Left lung (tissue), 10 donors: ENCODE measurements around the gene FHIT. TPM values are rescaled to one million over a fixed set of nuclear protein-coding genes. Genes with fewer than 3 reads are reported as not detected.

Experiments used
- ATAC-seq: fragments of 200-7000 bp; cut with Tn5 transposase; one replicate; pipeline ENCODE4 v1.9.1; 2020; ENCODE audit warnings: moderate library complexity
- DNase-seq, 4 donors: peaks; one replicate each; pipeline ENCODE4 v3.0.0-alpha.2; 2013 to 2020
- H3K27ac ChIP-seq, 2 donors: fragments of 200-600 bp; sonication (generic) in 1 of 2; one replicate each; pipeline versions ENCODE4 v1.5.0 to v1.8.0; 2020 to 2021
- H3K27me3 ChIP-seq, 2 donors: fragments of 200-600 bp; sonication (generic) in 1 of 2; one replicate each; pipeline versions ENCODE4 v1.5.0 to v1.8.0; 2020 to 2021
- H3K36me3 ChIP-seq, 2 donors: fragments of 200-600 bp; sonication (generic) in 1 of 2; one replicate each; pipeline versions ENCODE4 v1.5.0 to v1.8.0; 2020 to 2021
- H3K4me1 ChIP-seq, 2 donors: fragments of 200-600 bp; one replicate each; pipeline ENCODE4 v1.8.0; 2021
- H3K4me3 ChIP-seq, 2 donors: fragments of 200-600 bp; sonication (generic) in 1 of 2; one replicate each; pipeline versions ENCODE4 v1.5.0 to v1.8.0; 2020 to 2021; ENCODE audit warnings: mild to moderate bottlenecking in 1 of 2
- H3K9me3 ChIP-seq, 2 donors: fragments of 200-600 bp; sonication (generic) in 1 of 2; one replicate each; pipeline versions ENCODE4 v1.5.0 to v1.8.0; 2020 to 2021
- intact Hi-C, 2 donors: fragments of 100-400 bp; cut with DNase I; formaldehyde crosslinking; loops; one replicate each; pipeline versions ENCODE4 v1.11.2 to v1.14.2; 2022
- polyA plus RNA-seq, 6 donors: library from polyadenylated mRNA; unstranded; fragments of 120-200 nt; gene quantifications; one replicate each; pipeline ENCODE4 v1.2.1, GENCODE V29; 2013; ENCODE audit not compliant: insufficient read length in 6 of 6
- total RNA-seq, 2 donors: library from RNA; stranded (reverse); fragmentation: NEBNext Ultra II Directional; extraction: Animal tissue kit (Norgen Biotek cat#: 25700); gene quantifications; one replicate each; pipeline ENCODE4 v1.2.1, GENCODE V29; 2021
- TF ChIP-seq, protein P1 (sequence below), 2 donors: fragments of 200-600 bp; sonication (generic) in 1 of 2; IDR thresholded peaks; one replicate each; pipeline versions ENCODE4 v1.5.0 to v1.8.0; 2021; ENCODE audit warnings: antibody characterized with exemption in 2 of 2
- donor health status: DM: no; HTN: yes; CAD: no.
- donor health status: DM: no; HTN: no; CAD: no.

FHIT gene
- total and polyA plus RNA-seq, 8 donors: 8.5 to 16.3 (median 9.7) TPM

DNA sequence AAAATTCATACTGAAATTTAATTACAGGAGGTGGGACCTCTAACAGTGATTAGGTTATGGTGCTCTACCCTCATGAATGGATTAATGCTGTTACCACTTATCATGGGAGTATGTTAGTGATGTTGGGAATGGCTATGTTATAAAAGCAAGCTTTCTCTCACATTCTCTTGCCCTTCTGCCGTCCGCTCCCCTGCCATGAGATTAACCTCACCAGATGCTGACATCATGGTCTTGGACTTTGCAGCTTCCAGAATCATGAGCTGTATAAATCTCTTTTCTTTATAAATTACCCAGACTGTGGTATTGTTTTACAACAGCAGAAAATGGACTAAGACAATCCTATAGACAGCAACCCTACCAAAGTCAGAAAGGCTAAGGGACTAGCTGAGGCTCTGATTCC lies 884.8 kb downstream of the FHIT start:
- ATAC-seq: no peak
- no peaks in the 10 kb centered on the region for H3K4me1 ChIP-seq
- no peak for DNase-seq
- intact Hi-C loops: no loop called here
- H3K27ac ChIP-seq: no peak overlapping the region
- H3K9me3 ChIP-seq: no peaks in the 10 kb centered on the region
- no peaks in the 10 kb centered on the region for H3K27me3 ChIP-seq
- no peaks in the 10 kb centered on the region for H3K36me3 ChIP-seq
- no peak overlapping the region for H3K4me3 ChIP-seq
- TF ChIP-seq, protein P1, sequence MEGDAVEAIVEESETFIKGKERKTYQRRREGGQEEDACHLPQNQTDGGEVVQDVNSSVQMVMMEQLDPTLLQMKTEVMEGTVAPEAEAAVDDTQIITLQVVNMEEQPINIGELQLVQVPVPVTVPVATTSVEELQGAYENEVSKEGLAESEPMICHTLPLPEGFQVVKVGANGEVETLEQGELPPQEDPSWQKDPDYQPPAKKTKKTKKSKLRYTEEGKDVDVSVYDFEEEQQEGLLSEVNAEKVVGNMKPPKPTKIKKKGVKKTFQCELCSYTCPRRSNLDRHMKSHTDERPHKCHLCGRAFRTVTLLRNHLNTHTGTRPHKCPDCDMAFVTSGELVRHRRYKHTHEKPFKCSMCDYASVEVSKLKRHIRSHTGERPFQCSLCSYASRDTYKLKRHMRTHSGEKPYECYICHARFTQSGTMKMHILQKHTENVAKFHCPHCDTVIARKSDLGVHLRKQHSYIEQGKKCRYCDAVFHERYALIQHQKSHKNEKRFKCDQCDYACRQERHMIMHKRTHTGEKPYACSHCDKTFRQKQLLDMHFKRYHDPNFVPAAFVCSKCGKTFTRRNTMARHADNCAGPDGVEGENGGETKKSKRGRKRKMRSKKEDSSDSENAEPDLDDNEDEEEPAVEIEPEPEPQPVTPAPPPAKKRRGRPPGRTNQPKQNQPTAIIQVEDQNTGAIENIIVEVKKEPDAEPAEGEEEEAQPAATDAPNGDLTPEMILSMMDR (IDR thresholded peaks at IDR 0.05): no peak

GRCh38 chr3:60365360-60365759 lies 885.9 kb downstream of the FHIT start:
- ATAC-seq (no peak), DNase-seq (no peak)
- no peaks in the 10 kb centered on the region for H3K4me1 ChIP-seq
- intact Hi-C loops: no loop called here
- no peaks in the 10 kb centered on the region for H3K36me3 ChIP-seq
- no peaks in the 10 kb centered on the region for H3K9me3 ChIP-seq
- no peak overlapping the region for H3K27ac ChIP-seq
- H3K27me3 ChIP-seq: no peaks in the 10 kb centered on the region
- H3K4me3 ChIP-seq: no peak overlapping the region
- TF ChIP-seq, protein P1 (IDR thresholded peaks at IDR 0.05): no peak

- no peak overlapping the region for H3K27ac ChIP-seq
- intact Hi-C loops: no loop called here
- no peak for ATAC-seq
- H3K4me1 ChIP-seq: no peaks in the 10 kb centered on the region
- no peak overlapping the region for H3K4me3 ChIP-seq
- H3K9me3 ChIP-seq: no peaks in the 10 kb centered on the region
- DNase-seq: no peak
- H3K27me3 ChIP-seq: no peaks in the 10 kb centered on the region
- no peaks in the 10 kb centered on the region for H3K36me3 ChIP-seq
- TF ChIP-seq, protein P1 (IDR thresholded peaks at IDR 0.05): no peak
Observed at GRCh38 chr3:60364475-60364874, 886.8 kb downstream of the FHIT start.

DNA sequence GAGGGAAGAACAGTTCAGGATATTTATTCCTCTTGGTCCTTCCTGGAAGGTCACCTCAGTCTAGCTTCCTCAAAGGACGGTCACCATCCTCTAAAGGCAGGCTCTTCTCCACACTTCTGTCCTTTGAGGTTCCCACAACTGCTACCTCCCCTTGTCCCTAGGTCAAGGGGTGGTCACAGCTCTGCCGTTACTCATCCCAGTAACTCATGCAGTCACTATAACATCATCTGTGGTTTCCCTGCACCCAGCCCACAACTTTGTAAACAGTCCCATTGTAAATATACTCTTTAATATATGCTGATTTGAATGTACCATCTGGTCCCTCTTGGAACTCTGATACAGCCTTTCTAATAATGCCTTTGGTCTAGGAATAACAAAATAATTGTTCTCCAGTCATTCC lies 887.4 kb downstream of the FHIT start:
- no peak for DNase-seq
- Histone ChIP-seq H3K9me3 (no peaks in the 10 kb centered on the region), H3K4me1 (no peaks in the 10 kb centered on the region), H3K4me3 (no peak overlapping the region), H3K36me3 (no peaks in the 10 kb centered on the region), H3K27me3 (no peaks in the 10 kb centered on the region), H3K27ac (no peak overlapping the region)
- TF ChIP-seq, protein P1 (IDR thresholded peaks at IDR 0.05): no peak
- intact Hi-C loops: no loop called here
- no peak for ATAC-seq

- intact Hi-C loops: no loop called here
- H3K4me1 ChIP-seq: no peaks in the 10 kb centered on the region
- DNase-seq: no peak
- TF ChIP-seq, protein P1 (IDR thresholded peaks at IDR 0.05): no peak
- no peak for ATAC-seq
- H3K27me3 ChIP-seq: no peaks in the 10 kb centered on the region
- H3K9me3 ChIP-seq: no peaks in the 10 kb centered on the region
- H3K36me3 ChIP-seq: no peaks in the 10 kb centered on the region
- H3K27ac ChIP-seq: no peak overlapping the region
- no peak overlapping the region for H3K4me3 ChIP-seq
Observed at GRCh38 chr3:60355825-60356224, 895.4 kb downstream of the FHIT start.
